Cerebellar cortex (tissue), 1 donor: ENCODE data around the gene BCCIP.

Experiments
- DNase-seq: peaks from one replicate; pipeline ENCODE4 v3.0.0-alpha.2; 2015; ENCODE audit warnings: low spot score

BCCIP gene

GRCh38 chr10:125822878-125823662 is at the start of gene BCCIP, which contains the start of gene UROS:
Gene BCCIP, plus strand, starts transcription at chr10:125823546. Its CDS starts 12 bp downstream, at chr10:125823558.
Gene UROS, minus strand, starts transcription at chr10:125823258. Its CDS starts 6,759 bp downstream, at chr10:125816499.
- peak; percentile 90 for DNase-seq

- no peak for DNase-seq
These were observed 49.4 kb upstream of the BCCIP start for GRCh38 chr10:125773687-125774543.

DNA sequence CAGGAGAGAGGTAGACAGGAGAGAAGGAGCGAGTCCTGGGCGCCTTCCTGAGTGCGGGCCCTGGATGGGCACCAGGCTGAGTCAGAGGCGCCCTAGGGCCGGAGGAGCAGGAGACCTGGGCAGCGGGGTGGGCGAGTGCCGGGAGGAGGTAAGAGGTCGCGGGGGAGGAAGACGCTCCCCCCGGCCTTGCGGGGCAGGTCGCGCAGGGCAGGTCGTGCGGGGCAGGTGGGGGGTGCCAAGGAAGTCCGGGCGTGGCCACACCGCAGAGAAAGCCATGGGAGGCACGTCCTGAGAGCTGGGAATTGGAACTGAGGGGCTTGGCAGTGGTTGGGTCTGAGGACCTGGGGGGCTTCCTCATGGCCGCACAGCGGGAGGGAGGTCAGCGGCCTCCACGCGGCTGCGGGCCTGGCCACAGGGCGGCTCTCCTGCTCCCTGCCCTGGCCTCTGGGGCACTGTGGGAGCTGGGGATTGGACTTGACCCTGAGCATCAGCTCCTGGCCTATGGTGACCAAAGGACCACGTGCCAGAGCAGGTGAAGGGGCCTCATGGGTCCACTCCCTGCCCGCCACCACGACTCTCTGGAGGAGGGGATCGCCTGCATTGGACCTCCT is 48.7 kb upstream of the BCCIP start:
- no peak for DNase-seq

- no peak for DNase-seq
These were observed 47.7 kb upstream of the BCCIP start, which contains the start of gene MMP21 for GRCh38 chr10:125775491-125776106. Gene MMP21, minus strand, starts transcription at chr10:125775821. Its CDS starts 0 bp downstream, at chr10:125775821.

DNA sequence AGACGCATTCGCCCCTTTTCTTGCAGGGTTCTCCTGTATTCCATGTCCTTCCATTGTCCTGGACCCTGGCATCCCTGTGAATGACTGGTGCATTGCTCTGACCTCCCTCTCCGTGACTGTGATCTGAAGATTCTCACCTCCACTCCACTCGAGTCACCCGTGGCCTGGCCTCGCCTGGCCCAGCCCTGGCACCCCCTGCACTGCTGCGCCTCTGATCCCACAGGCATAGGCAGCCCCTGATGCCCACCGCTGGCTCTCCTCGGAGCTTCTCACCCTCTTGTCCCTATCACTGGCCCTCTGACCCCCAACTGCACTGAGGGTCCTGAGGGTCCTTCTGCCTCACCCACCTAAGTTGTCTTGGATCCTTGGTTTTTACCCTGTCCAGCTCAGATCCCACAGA is 45.5 kb upstream of the BCCIP start:
- DNase-seq, result no peak

GRCh38 chr10:125778556-125778955 is 44.8 kb upstream of the BCCIP start:
- DNase-seq, result no peak

DNA sequence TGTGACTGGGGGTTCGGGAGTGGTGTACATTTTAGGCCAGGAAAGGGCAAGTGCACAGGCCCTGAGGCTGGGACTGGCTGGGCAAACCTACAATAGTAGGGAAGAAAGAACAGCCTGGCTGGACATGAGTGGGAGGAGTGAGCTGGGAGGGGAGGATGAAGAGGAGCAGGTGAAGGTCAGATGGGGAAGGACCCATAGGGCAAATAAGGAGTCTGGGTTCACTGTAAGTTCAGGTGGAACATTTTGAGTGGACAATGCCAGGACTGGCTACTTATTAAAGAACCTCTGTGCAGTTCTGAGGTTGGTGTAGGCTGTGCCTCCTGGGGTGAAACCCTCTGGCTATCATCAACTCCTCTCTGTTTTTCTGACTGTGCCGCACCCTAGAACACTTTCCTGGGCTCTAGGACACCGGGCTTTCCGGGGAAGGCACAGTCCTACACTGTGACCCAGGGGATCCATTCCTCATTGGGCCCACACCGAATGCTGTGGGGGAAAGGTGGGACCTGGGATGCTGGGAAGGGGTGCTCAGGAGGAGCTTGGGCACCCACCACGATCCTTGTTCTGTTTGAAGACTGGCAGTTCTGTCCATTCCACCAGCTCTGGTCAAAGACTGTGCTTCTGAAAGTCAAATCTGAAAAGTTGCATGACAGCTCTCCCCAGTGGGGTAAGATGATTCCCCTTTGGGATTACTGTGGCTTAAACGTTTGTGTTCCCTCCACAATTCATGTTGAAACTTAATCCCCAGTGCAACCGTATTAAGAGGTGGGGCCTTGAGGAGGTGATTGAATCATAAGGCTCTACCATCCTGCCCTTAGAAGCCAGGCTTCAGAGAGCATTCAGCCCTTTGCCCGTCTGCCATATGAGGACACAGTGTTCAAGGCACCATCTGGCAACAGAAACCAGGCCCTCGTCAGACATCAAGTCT is 43.7 kb upstream of the BCCIP start:
- DNase-seq, result no peak

DNA sequence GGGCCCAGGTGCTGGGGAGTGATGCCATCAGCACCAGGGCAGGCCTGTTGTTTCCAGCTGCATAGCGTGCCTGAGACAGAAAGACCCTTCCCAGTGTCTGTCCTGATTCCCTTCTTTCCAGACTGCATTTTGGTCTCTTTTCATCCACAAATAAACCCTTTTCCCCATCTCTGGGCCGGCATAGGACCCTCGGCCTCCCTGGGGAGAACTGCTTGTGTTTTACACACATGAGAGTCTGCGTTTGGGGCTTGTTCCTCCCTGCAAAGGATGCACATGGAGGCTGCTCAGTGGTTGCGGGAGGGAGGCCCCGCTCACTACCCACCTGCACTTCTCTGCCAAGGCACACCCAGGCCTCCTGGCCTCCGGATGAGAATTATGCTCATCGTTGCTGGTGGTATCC is 42.0 kb upstream of the BCCIP start:
- DNase-seq, result no peak

DNA sequence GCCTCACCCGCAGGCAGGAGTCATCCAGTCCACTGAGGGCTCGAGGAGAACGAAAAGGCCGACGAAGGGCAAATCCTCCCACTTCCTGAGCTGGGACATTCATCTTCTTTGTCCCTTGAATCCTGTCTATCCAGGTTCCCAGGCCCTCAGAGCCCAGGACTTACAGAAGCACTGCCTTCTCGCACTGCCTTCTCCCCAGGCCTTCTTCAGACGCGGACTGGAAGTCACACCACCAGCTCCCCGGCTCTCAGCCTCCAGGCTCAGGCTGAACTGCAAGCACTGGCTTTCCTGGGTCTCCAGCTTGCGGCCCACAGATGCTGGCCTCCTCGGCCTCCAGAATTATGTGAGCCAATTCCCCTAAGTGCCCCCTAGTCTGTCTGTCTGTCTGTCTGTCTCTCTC is 41.3 kb upstream of the BCCIP start:
- no peak for DNase-seq

GRCh38 chr10:125782616-125783015 is 40.7 kb upstream of the BCCIP start:
- DNase-seq, result no peak

GRCh38 chr10:125783408-125783807 is 39.9 kb upstream of the BCCIP start:
- DNase-seq, result no peak

DNA sequence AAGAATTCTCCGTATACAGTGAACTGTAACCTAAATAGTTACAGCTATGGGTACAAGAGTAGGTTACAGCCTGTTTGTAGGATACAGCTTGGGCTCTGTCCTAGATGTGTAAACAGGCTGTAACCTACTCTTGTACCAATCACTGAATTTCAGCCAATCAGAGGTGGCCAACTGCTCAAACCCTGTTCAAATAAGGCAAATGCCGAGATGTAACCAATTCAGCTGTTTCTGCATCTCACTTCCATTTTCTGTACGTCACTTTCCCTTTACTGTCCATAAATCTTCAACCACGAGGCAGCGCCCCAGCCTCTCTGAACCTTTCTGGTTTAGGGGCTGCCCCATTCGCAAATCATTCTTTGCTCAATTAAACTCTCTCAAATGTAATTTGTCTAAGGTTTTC is 39.4 kb upstream of the BCCIP start:
- DNase-seq, result no peak

- DNase-seq, result no peak
These were observed 37.6 kb upstream of the BCCIP start for GRCh38 chr10:125785791-125786190.

DNA sequence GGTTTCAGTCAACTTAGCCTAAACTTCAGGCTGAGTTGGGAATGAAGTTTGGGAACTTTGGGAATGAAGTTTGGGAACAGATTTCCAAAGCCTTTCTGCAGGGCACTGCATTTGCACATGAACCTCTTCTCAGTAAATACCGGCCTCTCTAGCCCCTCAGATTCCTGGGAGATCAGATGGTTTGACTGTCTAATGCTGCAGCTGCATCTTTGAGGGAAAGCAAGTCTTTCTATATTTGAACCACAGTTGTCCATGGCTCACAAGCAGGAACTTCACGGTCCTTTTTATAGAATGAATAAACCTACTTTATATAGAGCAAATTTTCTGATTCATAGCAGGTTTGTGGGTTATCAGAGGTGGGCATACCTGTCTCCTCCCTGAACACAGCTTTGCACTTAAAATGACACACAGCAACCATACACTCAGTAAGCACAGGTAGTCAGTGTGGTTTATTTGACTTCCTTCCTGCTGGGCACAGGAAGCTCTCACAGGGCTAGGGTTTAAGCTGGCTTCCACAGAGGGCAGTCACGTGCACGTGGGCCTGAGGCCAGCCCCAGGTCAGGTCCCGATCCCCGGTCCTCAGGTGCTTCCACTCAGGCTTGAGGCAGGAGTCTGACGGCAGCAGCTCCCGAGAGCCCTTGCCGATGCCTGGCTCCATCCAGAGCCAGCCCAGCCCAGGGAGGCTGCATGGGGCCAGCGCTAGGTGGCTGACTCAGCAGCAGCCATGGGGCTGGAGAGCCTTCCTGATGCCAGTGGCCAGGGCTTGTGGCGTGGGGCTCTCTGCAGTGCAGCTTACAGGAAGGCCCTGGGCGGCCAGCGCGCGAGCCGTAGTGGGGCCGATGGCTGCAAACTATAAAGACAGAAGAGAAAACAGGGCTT is 35.0 kb upstream of the BCCIP start:
- no peak for DNase-seq

- no peak for DNase-seq
These were observed 30.7 kb upstream of the BCCIP start for GRCh38 chr10:125792342-125793300.

DNA sequence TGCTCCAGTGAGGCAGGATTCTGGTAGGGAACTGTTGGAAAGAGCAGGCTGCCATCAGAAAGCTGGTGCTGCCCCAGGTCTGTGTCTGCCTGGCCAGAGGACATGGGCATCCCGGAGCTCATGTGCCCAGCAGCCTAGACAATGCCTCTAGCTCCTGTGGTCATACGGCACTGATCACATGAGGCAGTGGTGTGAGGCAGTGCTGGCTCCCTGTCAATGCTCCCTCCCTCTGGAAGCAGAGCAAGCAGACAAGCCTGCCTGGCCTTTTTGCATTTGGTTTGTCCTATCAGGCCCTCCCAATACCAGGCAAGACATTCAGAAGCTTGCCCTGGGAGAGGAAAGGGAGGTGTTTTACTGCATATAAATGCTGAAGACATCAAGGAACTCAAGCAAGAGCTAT is 28.2 kb upstream of the BCCIP start:
- peak; percentile 8 for DNase-seq

- no peak for DNase-seq
These were observed 27.6 kb upstream of the BCCIP start for GRCh38 chr10:125795637-125796190.

GRCh38 chr10:125797424-125797823 is 25.9 kb upstream of the BCCIP start:
- DNase-seq, result no peak
